ENCODE results near the gene AUNIP.

The AUNIP gene

GRCh38 chr1:25809283-25809926 is 49.9 kb downstream of the AUNIP start:
- no peak for DNase-seq (ENCODE audit: low read depth in 2 of 2)

DNA sequence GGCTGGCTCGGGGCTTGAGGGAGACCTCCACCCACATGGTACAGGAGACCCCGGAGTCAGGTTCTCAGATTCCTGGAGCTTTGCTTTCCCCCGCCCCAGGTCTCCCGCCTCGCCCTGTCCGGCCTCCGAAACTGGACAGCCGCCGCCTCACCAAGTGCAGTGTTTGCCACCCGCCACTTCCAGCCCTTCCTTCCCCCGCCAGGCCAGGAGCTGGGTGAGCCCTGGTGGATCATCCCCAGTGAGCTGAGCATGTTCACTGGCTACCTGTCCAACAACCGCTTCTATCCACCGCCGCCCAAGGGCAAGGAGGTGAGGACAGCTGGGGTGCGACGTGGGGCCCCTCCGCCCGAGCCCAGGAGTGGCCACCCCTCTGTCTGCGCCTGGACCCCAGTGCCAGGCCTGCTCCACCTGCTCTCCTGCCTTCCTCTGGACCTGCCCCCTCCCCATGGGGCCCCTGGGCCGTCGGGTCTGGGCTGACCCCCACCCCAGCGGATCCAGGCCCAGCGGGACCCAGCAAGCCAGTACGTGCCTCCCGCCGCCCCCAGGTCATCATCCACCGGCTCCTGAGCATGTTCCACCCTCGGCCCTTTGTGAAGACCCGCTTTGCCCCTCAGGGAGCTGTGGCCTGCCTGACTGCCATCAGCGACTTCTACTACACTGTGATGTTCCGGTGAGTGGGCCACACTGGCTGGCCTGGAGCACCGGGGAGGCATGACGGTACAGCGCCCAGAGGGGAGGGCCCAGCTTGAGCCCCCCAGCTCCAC is 50.6 kb downstream of the AUNIP start:
- no peak for DNase-seq (ENCODE audit: low read depth in 2 of 2)

DNA sequence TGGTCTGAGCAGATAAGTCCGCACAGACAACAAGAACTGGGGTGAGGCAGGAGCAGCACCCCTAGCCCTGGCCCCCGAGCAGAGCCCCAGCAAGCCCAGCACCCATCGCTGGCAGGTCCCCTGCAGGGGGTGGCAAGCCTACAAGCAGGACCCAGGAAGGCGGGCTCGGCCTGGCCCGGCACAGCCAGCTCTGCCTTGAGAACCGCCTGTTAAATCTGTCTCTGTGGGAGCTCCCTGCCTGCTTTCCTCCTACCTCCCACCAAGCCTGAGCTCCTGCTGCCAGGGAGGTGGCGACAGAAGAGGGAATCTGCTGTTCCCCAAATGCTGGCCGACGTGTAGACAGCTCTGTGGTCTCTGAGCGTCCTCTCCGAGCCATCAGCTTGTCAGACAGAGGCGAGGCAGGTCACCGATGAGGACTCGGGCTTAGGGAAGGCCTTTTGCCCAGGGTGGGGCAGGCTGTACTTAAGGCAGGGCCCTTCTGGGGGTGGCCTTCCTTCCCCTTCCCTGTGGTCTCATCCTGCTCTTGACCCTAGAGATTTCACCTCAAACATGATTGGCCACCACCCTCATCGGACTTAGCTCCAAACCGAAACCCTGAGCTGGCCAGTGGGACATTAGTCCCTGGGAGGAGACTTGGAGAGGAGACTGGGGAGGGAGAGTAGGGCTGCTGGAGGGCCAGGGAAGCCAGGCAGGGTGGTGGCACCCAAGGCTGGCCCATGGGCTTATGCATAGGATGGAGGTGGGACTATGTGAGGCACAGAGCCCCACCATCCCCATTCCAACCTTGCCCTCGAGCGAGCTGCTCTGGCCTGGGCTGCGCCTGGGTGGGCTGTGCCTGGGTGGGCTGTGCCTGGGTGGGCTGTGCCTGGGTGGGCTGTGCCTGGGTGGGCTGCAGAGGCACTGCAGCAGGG is 51.5 kb downstream of the AUNIP start:
- DNase-seq (ENCODE audit: low read depth in 2 of 2) = no peak

- no peak for DNase-seq (ENCODE audit: low read depth in 2 of 2)
Observed at GRCh38 chr1:25806418-25806817, 52.8 kb downstream of the AUNIP start.

GRCh38 chr1:25805863-25806225 is 53.4 kb downstream of the AUNIP start:
- no peak for DNase-seq (ENCODE audit: low read depth in 2 of 2)

- no peak for DNase-seq (ENCODE audit: low read depth in 2 of 2)
Observed at GRCh38 chr1:25804964-25805862, 54.0 kb downstream of the AUNIP start.

GRCh38 chr1:25804244-25804963 is 54.9 kb downstream of the AUNIP start:
- peak in 1 of 2 donors; percentile 36 for DNase-seq (ENCODE audit: low read depth in 2 of 2)

DNA sequence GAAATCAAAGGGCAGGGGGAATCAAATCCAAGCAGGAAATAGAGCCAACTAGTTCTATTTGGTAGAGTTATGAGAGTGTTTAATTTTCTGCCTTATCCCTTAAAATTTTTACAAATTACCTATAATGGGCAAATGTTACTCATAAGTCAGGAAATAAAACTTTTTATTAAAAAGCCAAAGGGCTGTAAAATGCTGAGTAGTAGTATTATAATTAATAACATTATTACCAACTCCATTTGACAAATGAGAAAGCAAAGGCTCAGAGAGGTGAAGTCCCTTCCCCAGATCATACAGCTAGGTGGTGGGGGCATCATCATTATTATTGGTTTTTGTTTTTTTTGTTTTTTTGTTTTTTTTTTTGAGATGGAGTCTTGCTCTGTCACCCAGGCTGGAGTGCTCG is 55.9 kb downstream of the AUNIP start:
- DNase-seq (ENCODE audit: low read depth in 2 of 2) = no peak

- DNase-seq (ENCODE audit: low read depth in 2 of 2) = no peak
Observed at GRCh38 chr1:25802915-25803314, 56.3 kb downstream of the AUNIP start.

DNA sequence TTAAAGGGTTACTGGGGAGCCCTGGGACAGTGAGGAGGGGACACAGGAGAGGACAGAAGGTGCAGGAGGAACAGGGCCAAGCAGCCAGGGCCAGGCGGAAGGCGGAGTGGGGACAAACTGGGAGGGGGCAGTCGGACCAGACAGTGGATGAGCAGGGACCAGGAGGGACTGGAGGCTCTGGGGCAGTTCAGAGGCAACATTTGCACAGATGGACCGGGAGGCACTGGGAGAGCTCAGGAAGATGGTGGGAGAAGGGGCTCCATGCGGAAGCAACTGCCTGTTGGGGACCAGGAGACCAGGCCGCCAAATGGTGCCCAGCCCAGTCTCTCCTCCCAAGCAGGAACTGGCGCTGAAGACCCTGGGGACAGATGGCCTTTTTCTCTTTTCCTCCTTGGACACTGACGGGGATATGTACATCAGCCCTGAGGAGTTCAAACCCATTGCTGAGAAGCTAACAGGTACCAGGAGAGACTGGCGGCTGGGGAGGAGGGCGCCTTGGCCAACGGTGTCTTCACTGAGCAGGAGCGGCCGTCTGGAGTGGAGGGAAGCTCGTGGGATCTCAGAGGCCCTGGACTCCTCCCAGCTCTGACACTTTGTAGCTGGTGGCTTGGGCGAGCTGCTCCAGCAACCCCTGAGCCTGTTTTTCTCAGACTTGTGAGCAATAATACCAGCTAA is 58.4 kb downstream of the AUNIP start:
- DNase-seq (ENCODE audit: low read depth in 2 of 2) = no peak

GRCh38 chr1:25799935-25800702 is 59.1 kb downstream of the AUNIP start, which contains the start of gene SELENON:
TSS of gene SELENON (plus strand) at chr1:25800193. CDS start at chr1:25800231, 38 bp downstream.
- no peak for DNase-seq (ENCODE audit: low read depth in 2 of 2)

DNA sequence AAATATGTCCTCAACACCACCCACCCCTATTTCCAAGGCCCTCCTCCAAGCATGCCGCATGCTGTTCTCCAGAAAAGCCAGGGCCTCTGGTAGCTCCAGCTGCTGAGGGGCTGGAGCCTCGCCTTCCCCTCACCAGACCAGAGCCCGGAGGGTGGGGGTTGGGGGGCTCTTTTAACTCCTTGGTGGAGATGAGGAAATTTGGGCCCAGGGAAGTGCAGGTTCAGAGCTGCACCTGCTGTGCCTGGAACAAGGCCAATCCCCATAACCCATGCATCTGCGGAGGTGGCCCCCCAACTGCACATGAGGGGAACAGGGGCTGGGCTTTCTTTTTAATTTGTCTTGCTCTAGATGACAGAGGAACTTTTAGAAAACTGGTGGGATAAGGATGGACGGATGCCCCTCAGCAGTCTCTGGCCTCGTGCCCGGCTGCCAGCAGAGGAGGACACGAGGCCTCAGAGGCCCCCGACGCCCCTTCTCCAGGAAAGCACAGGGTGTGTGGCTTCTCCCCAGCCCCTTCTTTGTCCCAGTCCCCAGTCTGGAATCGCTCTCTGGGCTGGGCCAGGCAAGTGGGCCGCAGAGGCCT is 59.8 kb downstream of the AUNIP start:
- DNase-seq (ENCODE audit: low read depth in 2 of 2) = no peak

DNA sequence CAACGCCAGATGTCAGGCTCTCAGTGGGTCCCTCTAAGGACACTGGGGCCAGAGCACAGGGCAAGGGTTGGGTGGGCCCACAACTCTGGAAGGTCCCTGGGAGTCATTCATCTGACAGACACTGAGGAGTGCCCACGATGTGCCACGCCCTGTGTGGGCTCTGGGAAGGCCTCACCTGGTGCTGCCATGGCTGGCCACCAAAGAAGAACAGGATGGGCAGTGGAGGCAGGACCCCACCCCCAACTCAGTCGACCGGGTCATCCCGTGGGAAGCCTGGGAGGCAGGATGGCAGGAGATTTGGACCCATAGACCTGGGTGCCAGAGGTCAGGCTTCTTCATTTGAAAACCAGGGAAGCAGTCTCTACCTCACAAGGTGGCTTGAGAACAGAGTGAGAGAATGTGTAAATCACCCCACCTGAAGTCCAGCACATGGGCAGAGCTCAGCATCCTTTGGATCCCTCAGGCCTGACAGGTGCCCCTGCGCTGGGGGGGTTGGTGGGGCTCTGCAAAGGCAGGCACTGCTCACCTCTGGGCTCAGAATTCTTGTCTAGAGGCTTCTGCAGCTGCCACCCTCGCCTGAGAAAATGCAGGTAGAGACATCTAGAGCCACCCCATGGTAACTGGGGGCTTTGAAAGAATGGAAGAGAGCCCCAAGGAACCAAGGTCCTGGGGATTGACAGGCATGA is 60.4 kb downstream of the AUNIP start:
- no peak for DNase-seq (ENCODE audit: low read depth in 2 of 2)

DNA sequence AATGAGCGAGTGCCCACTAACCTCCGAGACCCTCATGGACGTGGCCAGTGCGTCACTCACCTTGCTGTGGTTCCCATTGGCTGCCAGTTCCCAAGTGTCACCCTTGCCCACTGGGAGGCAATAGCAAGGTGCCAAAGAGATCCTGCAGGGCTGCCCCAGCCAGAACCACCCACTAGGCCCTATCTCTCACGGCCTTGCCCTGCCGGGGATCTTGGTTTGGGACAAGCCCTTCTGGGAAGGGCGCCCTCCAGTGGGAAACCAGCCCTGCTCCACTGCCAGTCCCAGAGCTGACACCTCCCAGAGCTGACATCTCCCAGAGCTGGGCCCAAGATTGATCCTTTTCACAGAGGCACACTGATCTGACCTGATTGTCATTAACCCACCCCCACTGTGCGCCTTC is 61.3 kb downstream of the AUNIP start:
- DNase-seq (ENCODE audit: low read depth in 2 of 2) = no peak

DNA sequence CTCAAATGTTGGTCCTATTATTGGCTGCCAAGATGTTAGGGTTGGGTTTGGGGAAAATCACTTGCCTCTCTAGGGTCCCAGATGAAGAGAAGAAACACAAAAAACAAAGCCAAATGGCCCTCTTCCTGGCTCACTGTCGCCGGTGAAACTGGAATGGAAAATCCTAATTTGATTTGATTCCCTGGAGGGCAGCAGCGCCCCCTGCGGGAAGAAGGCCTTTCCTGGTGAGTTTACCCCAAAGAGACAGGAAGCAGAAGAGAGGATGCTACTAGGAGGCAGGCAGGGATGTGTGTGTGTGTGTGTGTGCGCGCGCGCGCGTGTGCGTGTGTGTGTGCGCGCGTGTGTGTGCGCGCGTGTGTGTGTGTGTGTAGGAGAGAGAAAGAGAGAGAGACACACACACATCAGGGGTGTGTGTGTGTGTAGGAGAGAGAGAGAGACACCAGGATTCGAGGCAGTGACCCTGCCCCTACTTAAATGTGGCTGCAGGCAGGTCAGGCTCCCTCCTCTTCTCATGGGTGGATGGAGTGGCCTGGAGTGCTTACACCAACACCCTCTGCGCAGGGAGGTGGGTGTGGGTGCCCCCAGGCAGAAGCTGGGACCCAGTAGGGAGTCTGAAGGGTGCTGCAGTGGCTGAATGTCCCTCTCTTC is 62.3 kb downstream of the AUNIP start:
- DNase-seq (ENCODE audit: low read depth in 2 of 2) = peak; percentile 74 to 81

- no peak for DNase-seq (ENCODE audit: low read depth in 2 of 2)
Observed at GRCh38 chr1:25795946-25796810, 63.1 kb downstream of the AUNIP start.

DNA sequence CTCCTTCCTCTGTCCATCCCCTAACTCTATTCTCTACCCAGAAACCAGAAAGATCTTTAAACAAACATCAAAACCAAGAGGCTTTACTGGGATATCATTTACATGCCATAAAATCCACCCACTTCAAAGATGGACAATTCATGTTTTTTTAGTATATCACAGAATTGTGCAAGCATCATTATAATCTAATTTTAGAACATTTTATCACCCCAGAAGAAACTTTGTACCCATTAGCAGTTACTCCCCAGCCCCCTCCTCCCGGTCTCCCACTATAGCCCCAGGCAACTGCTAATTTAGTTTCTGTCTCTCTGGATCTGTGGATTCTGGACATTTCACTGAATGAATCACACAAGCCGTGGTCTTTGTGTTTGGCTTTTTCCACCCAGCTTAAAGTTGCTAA is 64.0 kb downstream of the AUNIP start:
- no peak for DNase-seq (ENCODE audit: low read depth in 2 of 2)
